ENCODE data around the gene GPR180.

GPR180 gene

GRCh38 chr13:94579063-94579462 lies 22.6 kb upstream of the GPR180 start:
- no peak for TF ChIP-seq CTCF (IDR thresholded peaks at IDR 0.05; ENCODE audit: low read depth, low read length, missing control alignments)
- DNase-seq (ENCODE audit: extremely low read depth, low read depth), result no peak
- H3K4me3 ChIP-seq (replicated peaks; ENCODE audit: low read depth, low read length), result no peak overlapping the region

GRCh38 chr13:94583926-94584325 lies 17.7 kb upstream of the GPR180 start:
- no peak overlapping the region for H3K4me3 ChIP-seq (replicated peaks; ENCODE audit: low read depth, low read length)
- TF ChIP-seq CTCF (IDR thresholded peaks at IDR 0.05; ENCODE audit: low read depth, low read length, missing control alignments), result no peak
- no peak for DNase-seq (ENCODE audit: extremely low read depth, low read depth)

- no peak overlapping the region for H3K4me3 ChIP-seq (replicated peaks; ENCODE audit: low read depth, low read length)
- no peak for DNase-seq (ENCODE audit: extremely low read depth, low read depth)
- no peak for TF ChIP-seq CTCF (IDR thresholded peaks at IDR 0.05; ENCODE audit: low read depth, low read length, missing control alignments)
Measured at GRCh38 chr13:94585543-94586101, 16.0 kb upstream of the GPR180 start.

- no peak for TF ChIP-seq CTCF (IDR thresholded peaks at IDR 0.05; ENCODE audit: low read depth, low read length, missing control alignments)
- no peak overlapping the region for H3K4me3 ChIP-seq (replicated peaks; ENCODE audit: low read depth, low read length)
- DNase-seq (ENCODE audit: extremely low read depth, low read depth), result no peak
Measured at GRCh38 chr13:94586371-94586770, 15.3 kb upstream of the GPR180 start.

- TF ChIP-seq CTCF (IDR thresholded peaks at IDR 0.05; ENCODE audit: low read depth, low read length, missing control alignments), result no peak
- no peak overlapping the region for H3K4me3 ChIP-seq (replicated peaks; ENCODE audit: low read depth, low read length)
- no peak for DNase-seq (ENCODE audit: extremely low read depth, low read depth)
Measured at GRCh38 chr13:94588541-94588940, 13.1 kb upstream of the GPR180 start.

- TF ChIP-seq CTCF (IDR thresholded peaks at IDR 0.05; ENCODE audit: low read depth, low read length, missing control alignments), result no peak
Measured at GRCh38 chr13:94590744-94591143, 10.9 kb upstream of the GPR180 start.

More at GRCh38 chr13:94590744-94591143, 10.9 kb upstream of the GPR180 start:
- no peak overlapping the region for H3K4me3 ChIP-seq (replicated peaks; ENCODE audit: low read depth, low read length)
- DNase-seq (ENCODE audit: extremely low read depth, low read depth), result no peak

Measured in HFF-Myc (cell line).